ENCODE results near the gene GTF3C1.

The GTF3C1 gene

GRCh38 chr16:27564224-27564623 is 14.5 kb upstream of the GTF3C1 start:
- no peak overlapping the region for H3K4me3 ChIP-seq (ENCODE audit: low read length)
- H3K9ac ChIP-seq (ENCODE audit: low read length), result no peak overlapping the region
- no peaks in the 10 kb centered on the region for H3K79me2 ChIP-seq (ENCODE audit: low read length)
- no peak overlapping the region for H3K27ac ChIP-seq (ENCODE audit: low read length)
- TF ChIP-seq, protein P1, sequence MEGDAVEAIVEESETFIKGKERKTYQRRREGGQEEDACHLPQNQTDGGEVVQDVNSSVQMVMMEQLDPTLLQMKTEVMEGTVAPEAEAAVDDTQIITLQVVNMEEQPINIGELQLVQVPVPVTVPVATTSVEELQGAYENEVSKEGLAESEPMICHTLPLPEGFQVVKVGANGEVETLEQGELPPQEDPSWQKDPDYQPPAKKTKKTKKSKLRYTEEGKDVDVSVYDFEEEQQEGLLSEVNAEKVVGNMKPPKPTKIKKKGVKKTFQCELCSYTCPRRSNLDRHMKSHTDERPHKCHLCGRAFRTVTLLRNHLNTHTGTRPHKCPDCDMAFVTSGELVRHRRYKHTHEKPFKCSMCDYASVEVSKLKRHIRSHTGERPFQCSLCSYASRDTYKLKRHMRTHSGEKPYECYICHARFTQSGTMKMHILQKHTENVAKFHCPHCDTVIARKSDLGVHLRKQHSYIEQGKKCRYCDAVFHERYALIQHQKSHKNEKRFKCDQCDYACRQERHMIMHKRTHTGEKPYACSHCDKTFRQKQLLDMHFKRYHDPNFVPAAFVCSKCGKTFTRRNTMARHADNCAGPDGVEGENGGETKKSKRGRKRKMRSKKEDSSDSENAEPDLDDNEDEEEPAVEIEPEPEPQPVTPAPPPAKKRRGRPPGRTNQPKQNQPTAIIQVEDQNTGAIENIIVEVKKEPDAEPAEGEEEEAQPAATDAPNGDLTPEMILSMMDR (IDR thresholded peaks at IDR 0.05; ENCODE audit: low read depth, low read length), result no peak
- no peak for TF ChIP-seq EZH2phosphoT487 (IDR thresholded peaks at IDR 0.05; ENCODE audit: low read depth)
- no peaks in the 10 kb centered on the region for H3K9me3 ChIP-seq (ENCODE audit: insufficient read depth, low read length)
- no peak overlapping the region for H3K4me2 ChIP-seq (ENCODE audit: low read length)
- no peaks in the 10 kb centered on the region for H3K27me3 ChIP-seq (ENCODE audit: low read depth, low read length)
- peaks cover 2% of the 10 kb centered on the region; the same call in 1 of the 2 replicates for H3K4me1 ChIP-seq (ENCODE audit: low read length)
- H3K36me3 ChIP-seq (replicated peaks; ENCODE audit: low read depth, low read length), result no peaks in the 10 kb centered on the region
- H4K20me1 ChIP-seq (ENCODE audit: insufficient read depth, low read length), result no peaks in the 10 kb centered on the region
- H2AFZ ChIP-seq (ENCODE audit: low read depth, low read length), result no peak overlapping the region

DNA sequence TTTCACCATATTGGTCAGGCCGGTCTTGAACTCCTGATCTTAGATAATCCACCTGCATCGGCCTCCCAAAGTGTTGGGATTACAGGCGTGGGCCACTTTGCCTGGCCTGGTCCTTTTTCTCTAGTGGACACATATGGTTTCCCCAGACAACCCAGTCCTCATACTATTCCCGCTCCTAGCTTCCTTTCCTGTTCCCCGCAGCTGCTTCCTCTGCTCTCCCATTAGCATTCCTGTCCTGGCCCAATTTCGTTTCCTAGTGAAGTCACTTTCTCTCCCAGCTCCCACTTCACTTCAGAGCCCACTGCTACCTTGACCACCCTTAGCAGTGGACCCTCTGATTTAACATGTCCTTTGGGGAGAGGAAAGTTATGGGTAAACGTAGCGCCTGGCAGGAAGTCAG is 11.5 kb upstream of the GTF3C1 start:
- Histone ChIP-seq H3K4me1 (ENCODE audit: low read length) (no peaks in the 10 kb centered on the region), H3K4me2 (ENCODE audit: low read length) (no peak overlapping the region), H3K36me3 (replicated peaks; ENCODE audit: low read depth, low read length) (no peaks in the 10 kb centered on the region), H3K4me3 (ENCODE audit: low read length) (no peak overlapping the region), H2AFZ (ENCODE audit: low read depth, low read length) (no peak overlapping the region), H4K20me1 (ENCODE audit: insufficient read depth, low read length) (no peaks in the 10 kb centered on the region), H3K27ac (ENCODE audit: low read length) (no peak overlapping the region), H3K9ac (ENCODE audit: low read length) (no peak overlapping the region), H3K79me2 (ENCODE audit: low read length) (no peaks in the 10 kb centered on the region), H3K9me3 (ENCODE audit: insufficient read depth, low read length) (no peaks in the 10 kb centered on the region), H3K27me3 (ENCODE audit: low read depth, low read length) (no peaks in the 10 kb centered on the region)
- TF ChIP-seq, protein P1 (IDR thresholded peaks at IDR 0.05; ENCODE audit: low read depth, low read length), result no peak
- no peak for TF ChIP-seq EZH2phosphoT487 (IDR thresholded peaks at IDR 0.05; ENCODE audit: low read depth)

- H3K9ac ChIP-seq (ENCODE audit: low read length), result no peak overlapping the region
- H3K27ac ChIP-seq (ENCODE audit: low read length), result no peak overlapping the region
- H3K79me2 ChIP-seq (ENCODE audit: low read length), result no peaks in the 10 kb centered on the region
- H3K36me3 ChIP-seq (replicated peaks; ENCODE audit: low read depth, low read length), result no peaks in the 10 kb centered on the region
- H3K27me3 ChIP-seq (ENCODE audit: low read depth, low read length), result no peaks in the 10 kb centered on the region
- no peaks in the 10 kb centered on the region for H3K4me1 ChIP-seq (ENCODE audit: low read length)
- no peaks in the 10 kb centered on the region for H3K9me3 ChIP-seq (ENCODE audit: insufficient read depth, low read length)
- H3K4me3 ChIP-seq (ENCODE audit: low read length), result no peak overlapping the region
- TF ChIP-seq, protein P1 (IDR thresholded peaks at IDR 0.05; ENCODE audit: low read depth, low read length), result no peak
- no peak for TF ChIP-seq EZH2phosphoT487 (IDR thresholded peaks at IDR 0.05; ENCODE audit: low read depth)
- no peak overlapping the region for H3K4me2 ChIP-seq (ENCODE audit: low read length)
- no peak overlapping the region for H2AFZ ChIP-seq (ENCODE audit: low read depth, low read length)
- no peaks in the 10 kb centered on the region for H4K20me1 ChIP-seq (ENCODE audit: insufficient read depth, low read length)
Observed at GRCh38 chr16:27558932-27559331, 9.2 kb upstream of the GTF3C1 start.

GRCh38 chr16:27558434-27558833 is 8.7 kb upstream of the GTF3C1 start:
- Histone ChIP-seq H3K27me3 (ENCODE audit: low read depth, low read length) (no peaks in the 10 kb centered on the region), H3K27ac (ENCODE audit: low read length) (no peak overlapping the region), H3K4me2 (ENCODE audit: low read length) (no peak overlapping the region), H3K4me1 (ENCODE audit: low read length) (no peaks in the 10 kb centered on the region), H3K36me3 (replicated peaks; ENCODE audit: low read depth, low read length) (no peaks in the 10 kb centered on the region), H3K9ac (ENCODE audit: low read length) (no peak overlapping the region), H3K4me3 (ENCODE audit: low read length) (no peak overlapping the region), H3K9me3 (ENCODE audit: insufficient read depth, low read length) (no peaks in the 10 kb centered on the region), H2AFZ (ENCODE audit: low read depth, low read length) (no peak overlapping the region), H3K79me2 (ENCODE audit: low read length) (no peaks in the 10 kb centered on the region), H4K20me1 (ENCODE audit: insufficient read depth, low read length) (no peaks in the 10 kb centered on the region)
- TF ChIP-seq EZH2phosphoT487 (IDR thresholded peaks at IDR 0.05; ENCODE audit: low read depth), result no peak
- TF ChIP-seq, protein P1 (IDR thresholded peaks at IDR 0.05; ENCODE audit: low read depth, low read length), result no peak

All from OCI-LY3 (cell line).